NCI-H2196 (cell line): ENCODE measurements around the gene KCNK6.
A peak's percentile ranks its signal among the peaks of the same experiment; 100 is the strongest.
"Not testable (repeated sequence)": the region's sequence is repeated elsewhere in the genome, so short reads cannot be mapped to it uniquely, and the experiment has no call there.

Experiments used
- DNase-seq: peaks from one replicate; lab custom pipeline; 2025; ENCODE audit not compliant: unreplicated experiment; lab: John Stamatoyannopoulos, UW

Gene KCNK6

GRCh38 chr19:38360839-38361631 is 41.4 kb downstream of the KCNK6 start:
- DNase-seq: no peak

GRCh38 chr19:38361633-38362075 is 42.0 kb downstream of the KCNK6 start:
- DNase-seq: peak; percentile 86

GRCh38 chr19:38362076-38362945 is 42.7 kb downstream of the KCNK6 start:
- DNase-seq: peak; percentile 89

- DNase-seq: not testable (repeated sequence)
Measured at GRCh38 chr19:38362946-38363688, 43.5 kb downstream of the KCNK6 start.

GRCh38 chr19:38367041-38367440 is 47.4 kb downstream of the KCNK6 start:
- no peak for DNase-seq

GRCh38 chr19:38369584-38369983 is 49.9 kb downstream of the KCNK6 start:
- DNase-seq: no peak

- DNase-seq: no peak
Measured at GRCh38 chr19:38370299-38370698, 50.7 kb downstream of the KCNK6 start.

- no peak for DNase-seq
Measured at GRCh38 chr19:38371081-38371480, 51.4 kb downstream of the KCNK6 start.

- no peak for DNase-seq
Measured at GRCh38 chr19:38373907-38374331, 54.3 kb downstream of the KCNK6 start.

GRCh38 chr19:38374332-38375097 is 54.9 kb downstream of the KCNK6 start, which contains the start of gene PSMD8:
TSS of gene PSMD8 (plus strand) at chr19:38374571. CDS start at chr19:38374602, 31 bp downstream.
- DNase-seq: peak; percentile 99

- no peak for DNase-seq
Measured at GRCh38 chr19:38375098-38375493, 55.5 kb downstream of the KCNK6 start.

GRCh38 chr19:38375748-38376147 is 56.1 kb downstream of the KCNK6 start:
- DNase-seq: no peak

- no peak for DNase-seq
Measured at GRCh38 chr19:38376576-38376975, 56.9 kb downstream of the KCNK6 start.

GRCh38 chr19:38377052-38377451 is 57.4 kb downstream of the KCNK6 start:
- DNase-seq: no peak

- no peak for DNase-seq
Measured at GRCh38 chr19:38378866-38379265, 59.2 kb downstream of the KCNK6 start.

GRCh38 chr19:38381138-38381537 is 61.5 kb downstream of the KCNK6 start:
- DNase-seq: no peak
